Uterus (tissue), 2 donors: Measurements from ENCODE around the gene HOXA1.
A peak's percentile ranks its signal among the peaks of the same experiment; 100 is the strongest.

Experiments used
- POLR2A ChIP-seq, 2 donors: fragments of 450-650 bp; IDR thresholded peaks; one replicate each; pipeline ENCODE4 v1.6.1; 2016; ENCODE audit warnings: antibody characterized with exemption in 2 of 2, mild to moderate bottlenecking in 1 of 2, moderate library complexity in 1 of 2
- TF ChIP-seq, protein P1 (sequence below), 4 experiments: fragments of 200-600 bp in 2 of 4; fragments of 450-650 bp in 2 of 4; sonication (generic) in 2 of 4; IDR thresholded peaks; one replicate each; pipeline ENCODE4 v1.5.1; 2016 to 2019; ENCODE audit warnings: antibody characterized with exemption in 4 of 4, mild to moderate bottlenecking in 2 of 4, moderate library complexity in 1 of 4

- TF ChIP-seq, protein P1, sequence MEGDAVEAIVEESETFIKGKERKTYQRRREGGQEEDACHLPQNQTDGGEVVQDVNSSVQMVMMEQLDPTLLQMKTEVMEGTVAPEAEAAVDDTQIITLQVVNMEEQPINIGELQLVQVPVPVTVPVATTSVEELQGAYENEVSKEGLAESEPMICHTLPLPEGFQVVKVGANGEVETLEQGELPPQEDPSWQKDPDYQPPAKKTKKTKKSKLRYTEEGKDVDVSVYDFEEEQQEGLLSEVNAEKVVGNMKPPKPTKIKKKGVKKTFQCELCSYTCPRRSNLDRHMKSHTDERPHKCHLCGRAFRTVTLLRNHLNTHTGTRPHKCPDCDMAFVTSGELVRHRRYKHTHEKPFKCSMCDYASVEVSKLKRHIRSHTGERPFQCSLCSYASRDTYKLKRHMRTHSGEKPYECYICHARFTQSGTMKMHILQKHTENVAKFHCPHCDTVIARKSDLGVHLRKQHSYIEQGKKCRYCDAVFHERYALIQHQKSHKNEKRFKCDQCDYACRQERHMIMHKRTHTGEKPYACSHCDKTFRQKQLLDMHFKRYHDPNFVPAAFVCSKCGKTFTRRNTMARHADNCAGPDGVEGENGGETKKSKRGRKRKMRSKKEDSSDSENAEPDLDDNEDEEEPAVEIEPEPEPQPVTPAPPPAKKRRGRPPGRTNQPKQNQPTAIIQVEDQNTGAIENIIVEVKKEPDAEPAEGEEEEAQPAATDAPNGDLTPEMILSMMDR (IDR thresholded peaks at IDR 0.05), result peak in 1 of 4 experiments; percentile 6
- TF ChIP-seq POLR2A (IDR thresholded peaks at IDR 0.05), result no peak
These were observed 15.4 kb upstream of the HOXA1 start for GRCh38 chr7:27111042-27111750.
